ENCODE results near the gene PPP3CA. TPM values are rescaled to one million over a fixed set of nuclear protein-coding genes. Genes with fewer than 3 reads are reported as not detected.

PPP3CA gene
- total and polyA plus RNA-seq, 2 of the 13 experiments (the other 11 are each of a cell fraction or from before 2014, with no cell fraction given): 4.8 to 13.2 TPM

- no peaks in the 10 kb centered on the region for H3K36me3 ChIP-seq (replicated peaks in 1 of 2; ENCODE audit: control insufficient read depth in 1 of 2, insufficient read depth in 2 of 2, low read length in 2 of 2)
- no peaks in the 10 kb centered on the region for H4K20me1 ChIP-seq (ENCODE audit: insufficient read depth, low read length)
- POLR2A ChIA-PET: interaction anchor here (1.7 kb wide), 1 partner anchor 19 kb away, joined by 6 read pairs; the partner anchor contains the start of gene PPP3CA
- H3K4me2 ChIP-seq (ENCODE audit: low read depth, low read length): no peak overlapping the region
- no TSS peak for BruUV-seq (replicated peaks)
- TF ChIP-seq ZFX (CRISPR knock-in tag; IDR thresholded peaks at IDR 0.05; ENCODE audit: low read depth) (no peak), ZFAT (CRISPR knock-in tag; conservative IDR thresholded peaks at IDR 0.05) (no peak), GATAD2A (CRISPR knock-in tag; IDR thresholded peaks at IDR 0.05) (no peak), ZNF646 (CRISPR knock-in tag; IDR thresholded peaks at IDR 0.05) (no peak), ZNF678 (CRISPR knock-in tag; IDR thresholded peaks at IDR 0.05) (no peak), MXI1 (IDR thresholded peaks at IDR 0.05; ENCODE audit: borderline replicate concordance, low read depth, low read length) (no peak), GRHL1 (CRISPR knock-in tag; conservative IDR thresholded peaks at IDR 0.05) (no peak), ZFP36L1 (CRISPR knock-in tag; IDR thresholded peaks at IDR 0.05) (no peak), CREB1 (IDR thresholded peaks at IDR 0.05) (no peak), CREB1 (CRISPR knock-in tag; IDR thresholded peaks at IDR 0.05) (no peak)
- no peak overlapping the region for H3K9ac ChIP-seq (ENCODE audit: insufficient read depth, low read depth, low read length)
- intact Hi-C loops (cut with micrococcal nuclease; ENCODE audit: unreplicated experiment): loop anchor here (5.0 kb wide), 1 partner anchor 366 kb away; no protein-coding TSS in a partner anchor
- no peak overlapping the region for H2AFZ ChIP-seq (ENCODE audit: low read length)
- CTCF ChIA-PET (ENCODE audit: low intra/inter-chr PET ratio, low total read pairs): no interaction called here
- no peak overlapping the region for H3K27ac ChIP-seq (ENCODE audit: extremely low read length, insufficient read depth, low read length)
- no peaks in the 10 kb centered on the region for H3K79me2 ChIP-seq (ENCODE audit: insufficient read depth, low read length)
- FAIRE-seq: no peak
- no peaks in the 10 kb centered on the region; a peak in 1 of 5 replicates for H3K27me3 ChIP-seq (ENCODE audit: control insufficient read depth in 1 of 2, insufficient read depth in 2 of 2, low read length in 2 of 2)
- in situ Hi-C loops (cut with HindIII; ENCODE audit: extremely low pct_ligation_motif_present, low pct_unique_long_range_greater_than_20kb): no loop called here
- H3K9me3 ChIP-seq (ENCODE audit: low read length): peaks cover 6% of the 10 kb centered on the region
- H3K4me1 ChIP-seq (ENCODE audit: insufficient read depth, low read length): peaks cover 8% of the 10 kb centered on the region; the same call in 1 of the 2 replicates
- ATAC-seq: no peak
- no peak overlapping the region for H3K4me3 ChIP-seq (replicated peaks in 1 of 3; ENCODE audit: insufficient read depth in 1 of 3, low read depth in 2 of 3, low read length in 3 of 3)
- DNase-seq (ENCODE audit: low spot score): no peak
These were observed 19.0 kb upstream of the PPP3CA start for GRCh38 chr4:101366331-101366730.
